ENCODE results near the gene FRK.

- TF ChIP-seq CTCF (IDR thresholded peaks at IDR 0.05): no peak
- TF ChIP-seq EZH2 (IDR thresholded peaks at IDR 0.05): no peak
Measured at GRCh38 chr6:115902436-115902835, 158.3 kb downstream of the FRK start.

Data from neural progenitor cell (in vitro differentiated cells).